Measurements from ENCODE around the gene MAP4K2. TPM values are rescaled to one million over a fixed set of nuclear protein-coding genes. Genes with fewer than 3 reads are reported as not detected.

MAP4K2 gene
- total and polyA plus RNA-seq, 2 of the 4 experiments (the other 2 are of a cell fraction), result 11.7 to 16.6 TPM

DNA sequence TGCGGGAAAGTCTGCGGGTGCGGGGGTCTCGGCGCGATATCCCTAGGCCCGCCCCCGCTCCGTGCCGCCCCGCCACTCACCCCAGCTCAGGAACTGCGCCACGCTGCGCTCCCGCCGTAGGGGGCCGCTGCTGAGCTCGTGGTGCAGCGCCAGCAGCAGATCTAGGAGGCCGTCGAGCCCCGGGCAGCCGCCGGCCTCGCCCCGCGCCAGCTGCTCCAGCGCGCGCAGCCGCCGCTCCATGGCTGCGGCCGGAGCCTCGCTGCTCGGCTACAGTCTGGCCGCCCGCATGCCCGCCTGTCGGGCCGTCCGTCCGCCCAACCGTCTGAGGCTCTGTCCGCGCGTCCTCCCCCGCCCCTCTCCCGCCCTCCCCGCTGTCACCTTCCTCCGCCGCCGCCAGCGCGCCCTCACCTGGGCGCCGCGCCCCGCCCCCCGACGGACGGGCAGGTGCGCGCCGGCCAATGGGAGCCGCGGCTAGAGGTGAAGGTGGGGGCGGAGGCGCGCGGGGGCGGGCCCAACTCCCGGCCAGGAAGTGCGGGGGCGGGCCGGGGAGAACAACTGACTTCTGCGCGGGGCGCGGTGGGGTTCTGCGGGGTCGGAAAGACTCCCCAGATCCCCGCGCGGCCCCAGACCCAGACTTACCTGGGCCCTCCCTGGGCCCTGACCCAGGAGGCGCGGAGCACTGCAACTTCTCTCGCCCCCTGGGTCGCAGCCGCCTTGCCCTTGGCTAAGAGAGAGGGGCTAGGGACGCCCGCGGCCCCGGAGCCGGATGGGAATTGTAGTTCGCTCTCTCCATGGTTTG is 41.5 kb upstream of the MAP4K2 start, which contains the start of gene CDC42BPG:
CDC42BPG (minus strand) TSS at position 324 of the 799 bp plus-strand sequence; CDS start at position 240, 84 bp downstream.
- H3K79me1 ChIP-seq (ENCODE audit: low read depth in 1 of 2, low read length in 2 of 2), result peaks cover 0 to 10% of the 10 kb centered on the region in 2 experiments; a peak in 2 of 4 replicates
- peak within 1 kb of the TSS; percentile 68 for H2AK9ac ChIP-seq (replicated peaks; ENCODE audit: low read depth, low read length, poor library complexity)
- no peak within 1 kb of the TSS for H3K4ac ChIP-seq (ENCODE audit: low read depth, low read length)
- peaks cover 10% of the 10 kb centered on the region for H3K4me1 ChIP-seq (ENCODE audit: control insufficient read depth, insufficient read depth, low read length)
- no peak within 1 kb of the TSS for H4K5ac ChIP-seq (ENCODE audit: low read depth, low read length)
- H3K27me3 ChIP-seq (ENCODE audit: control insufficient read depth, insufficient read depth, low read length), result no peaks in the 10 kb centered on the region
- ChIA-PET CTCF (interaction anchor here (0.6 to 1.1 kb wide), 6 partner anchors 10 to 291 kb away, joined by 3 to 6 read pairs (median 3); no protein-coding TSS in a partner anchor), POLR2A (ENCODE audit: unreplicated experiment) (no interaction called here)
- WGBS, 2 experiments (ENCODE audit: extremely low coverage in 2 of 2, insufficient read length in 1 of 2), result 2% methylated on average over 41 of the region's 96 CpGs; no CpG with 5 or more reads in 1 of the 2 experiments
- H3K4me3 ChIP-seq (ENCODE audit: insufficient read depth, low read depth, low read length), result peak within 1 kb of the TSS; percentile 28; the same call in 1 of the 2 replicates
- no peak within 1 kb of the TSS for H4K91ac ChIP-seq (ENCODE audit: insufficient read depth, low read depth, low read length)
- no peak within 1 kb of the TSS for H3K14ac ChIP-seq (replicated peaks; ENCODE audit: low read depth, low read length)
- no peak within 1 kb of the TSS for H3K4me2 ChIP-seq (ENCODE audit: low read depth, low read length)
- H2AK5ac ChIP-seq (ENCODE audit: low read depth, low read length), result peak within 1 kb of the TSS; percentile 43; the same call in 1 of the 2 replicates
- in situ Hi-C loops (cut with MboI; ENCODE audit: low sequenced_read_pairs) (loop anchor here (5.0 to 10.0 kb wide), 2 partner anchors 48 to 160 kb away; no protein-coding TSS in a partner anchor), dilution Hi-C loops (cut with HindIII; ENCODE audit: low sequenced_read_pairs, unreplicated experiment) (no loop called here), intact Hi-C loops (cut with micrococcal nuclease) (loop anchor here (5.0 kb wide), 1 partner anchor 153 kb away; the partner anchor contains the start of gene BATF2)
- no peak within 1 kb of the TSS for H2BK15ac ChIP-seq (ENCODE audit: low read depth, low read length)
- no peak within 1 kb of the TSS for H2BK5ac ChIP-seq (ENCODE audit: low read depth, low read length, poor library complexity, severe bottlenecking)
- H2AFZ ChIP-seq (replicated peaks; ENCODE audit: low read length, poor library complexity), result peak within 1 kb of the TSS; percentile 87
- BruUV-seq (replicated peaks), result no TSS peak
- no peak within 1 kb of the TSS for H3K18ac ChIP-seq (ENCODE audit: low read depth, low read length)
- DNase-seq (peak; percentile 46), ATAC-seq (ENCODE audit: low read depth) (peak; percentile 73)
- no peaks in the 10 kb centered on the region for H3K9me3 ChIP-seq (ENCODE audit: control insufficient read depth, insufficient read depth, low read length)
- no peak within 1 kb of the TSS; the same call in 1 of the 2 replicates for H2BK120ac ChIP-seq (ENCODE audit: low read depth, low read length)
- H4K8ac ChIP-seq (ENCODE audit: low read depth in 2 of 2, low read length in 2 of 2), result peak within 1 kb of the TSS in 1 of 2 experiments; percentile 42; a peak in 1 of 4 replicates
- H3K9ac ChIP-seq (ENCODE audit: low read depth, low read length), result no peak within 1 kb of the TSS
- no peak within 1 kb of the TSS for H3K27ac ChIP-seq (ENCODE audit: insufficient read depth, low read length)
- H2BK20ac ChIP-seq (ENCODE audit: low read depth, low read length), result no peak within 1 kb of the TSS
- H3K56ac ChIP-seq (ENCODE audit: extremely low read depth, insufficient read depth, low read length), result no peak within 1 kb of the TSS
- H3K9me1 ChIP-seq (ENCODE audit: insufficient read depth, low read length), result no peaks in the 10 kb centered on the region
- no peaks in the 10 kb centered on the region for H3K36me3 ChIP-seq (ENCODE audit: control insufficient read depth, insufficient read depth, low read length)
- H4K20me1 ChIP-seq (ENCODE audit: insufficient read depth, low read length), result no peaks in the 10 kb centered on the region
- H3K23ac ChIP-seq (ENCODE audit: low read depth, low read length), result no peak within 1 kb of the TSS
- TF ChIP-seq, protein P1, sequence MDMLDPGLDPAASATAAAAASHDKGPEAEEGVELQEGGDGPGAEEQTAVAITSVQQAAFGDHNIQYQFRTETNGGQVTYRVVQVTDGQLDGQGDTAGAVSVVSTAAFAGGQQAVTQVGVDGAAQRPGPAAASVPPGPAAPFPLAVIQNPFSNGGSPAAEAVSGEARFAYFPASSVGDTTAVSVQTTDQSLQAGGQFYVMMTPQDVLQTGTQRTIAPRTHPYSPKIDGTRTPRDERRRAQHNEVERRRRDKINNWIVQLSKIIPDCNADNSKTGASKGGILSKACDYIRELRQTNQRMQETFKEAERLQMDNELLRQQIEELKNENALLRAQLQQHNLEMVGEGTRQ (IDR thresholded peaks at IDR 0.05; ENCODE audit: low read depth, low read length), result 0 out of 2 replicates have a peak, but pooled peaks have one; percentile 14
- TF ChIP-seq MAZ (IDR thresholded peaks at IDR 0.05; ENCODE audit: borderline replicate concordance, low read depth, low read length) (peak; percentile 52; the same call in 1 of the 2 replicates), CTCF (conservative IDR thresholded peaks at IDR 0.05; ENCODE audit: low read depth, low read length) (peak; percentile 72), BHLHE40 (IDR thresholded peaks at IDR 0.05; ENCODE audit: low read depth, low read length) (no peak), FOS (IDR thresholded peaks at IDR 0.05; ENCODE audit: low read depth, low read length) (no peak), RAD21 (IDR thresholded peaks at IDR 0.05; ENCODE audit: low read length) (peak; percentile 52), CEBPB (IDR thresholded peaks at IDR 0.05; ENCODE audit: low read depth, low read length) (no peak), RFX5 (IDR thresholded peaks at IDR 0.05; ENCODE audit: low read depth, low read length) (no peak), MAFK (IDR thresholded peaks at IDR 0.05; ENCODE audit: low read depth, low read length) (no peak), RCOR1 (IDR thresholded peaks at IDR 0.05; ENCODE audit: insufficient replicate concordance, low read length) (no peak), MXI1 (IDR thresholded peaks at IDR 0.05; ENCODE audit: borderline replicate concordance, low read depth, low read length) (no peak), SMC3 (IDR thresholded peaks at IDR 0.05; ENCODE audit: low read depth, low read length) (peak; percentile 42; the same call in 1 of the 2 replicates), POLR2A (IDR thresholded peaks at IDR 0.05; ENCODE audit: low read depth, low read length) (no peak)

All from IMR-90 (cell line).